ENCODE data around the gene MICU1. TPM values are rescaled to one million over a fixed set of nuclear protein-coding genes. Genes with fewer than 3 reads are reported as not detected.

MICU1 gene
- total and polyA plus RNA-seq, 2 of the 13 experiments (the other 11 are each of a cell fraction or from before 2014, with no cell fraction given): 32.5 to 56.1 TPM

GRCh38 chr10:72542396-72542815 is 83.5 kb downstream of the MICU1 start (continued):
- TF ChIP-seq ETS1 (CRISPR knock-in tag; IDR thresholded peaks at IDR 0.05) (no peak), TEAD2 (CRISPR knock-in tag; IDR thresholded peaks at IDR 0.05) (no peak), JUNB (CRISPR knock-in tag; IDR thresholded peaks at IDR 0.05; ENCODE audit: borderline replicate concordance) (no peak), FOXA3 (CRISPR knock-in tag; IDR thresholded peaks at IDR 0.05) (peak; percentile 43; the same call in 1 of the 2 replicates), ZSCAN29 (CRISPR knock-in tag; conservative IDR thresholded peaks at IDR 0.05) (no peak), ATRX (CRISPR knock-in tag; IDR thresholded peaks at IDR 0.05; ENCODE audit: borderline replicate concordance) (no peak), DNMT3B (CRISPR knock-in tag; conservative IDR thresholded peaks at IDR 0.05) (no peak), KAT7 (CRISPR knock-in tag; IDR thresholded peaks at IDR 0.05; ENCODE audit: borderline replicate concordance) (no peak), GRHL1 (CRISPR knock-in tag; conservative IDR thresholded peaks at IDR 0.05) (no peak), SSRP1 (CRISPR knock-in tag; IDR thresholded peaks at IDR 0.05) (no peak), ZSCAN30 (CRISPR knock-in tag; IDR thresholded peaks at IDR 0.05) (no peak), ZBTB38 (CRISPR knock-in tag; IDR thresholded peaks at IDR 0.05) (peak; percentile 83), FOXO4 (CRISPR knock-in tag; conservative IDR thresholded peaks at IDR 0.05) (0 out of 2 replicates have a peak, but pooled peaks have one; percentile 50), BCLAF1 (IDR thresholded peaks at IDR 0.05) (no peak), ZBTB7B (CRISPR knock-in tag; IDR thresholded peaks at IDR 0.05) (0 out of 2 replicates have a peak, but pooled peaks have one; percentile 36)
- TF ChIP-seq, protein P1, sequence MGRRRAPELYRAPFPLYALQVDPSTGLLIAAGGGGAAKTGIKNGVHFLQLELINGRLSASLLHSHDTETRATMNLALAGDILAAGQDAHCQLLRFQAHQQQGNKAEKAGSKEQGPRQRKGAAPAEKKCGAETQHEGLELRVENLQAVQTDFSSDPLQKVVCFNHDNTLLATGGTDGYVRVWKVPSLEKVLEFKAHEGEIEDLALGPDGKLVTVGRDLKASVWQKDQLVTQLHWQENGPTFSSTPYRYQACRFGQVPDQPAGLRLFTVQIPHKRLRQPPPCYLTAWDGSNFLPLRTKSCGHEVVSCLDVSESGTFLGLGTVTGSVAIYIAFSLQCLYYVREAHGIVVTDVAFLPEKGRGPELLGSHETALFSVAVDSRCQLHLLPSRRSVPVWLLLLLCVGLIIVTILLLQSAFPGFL (CRISPR knock-in tag; IDR thresholded peaks at IDR 0.05): no peak
- TF ChIP-seq, protein P2, sequence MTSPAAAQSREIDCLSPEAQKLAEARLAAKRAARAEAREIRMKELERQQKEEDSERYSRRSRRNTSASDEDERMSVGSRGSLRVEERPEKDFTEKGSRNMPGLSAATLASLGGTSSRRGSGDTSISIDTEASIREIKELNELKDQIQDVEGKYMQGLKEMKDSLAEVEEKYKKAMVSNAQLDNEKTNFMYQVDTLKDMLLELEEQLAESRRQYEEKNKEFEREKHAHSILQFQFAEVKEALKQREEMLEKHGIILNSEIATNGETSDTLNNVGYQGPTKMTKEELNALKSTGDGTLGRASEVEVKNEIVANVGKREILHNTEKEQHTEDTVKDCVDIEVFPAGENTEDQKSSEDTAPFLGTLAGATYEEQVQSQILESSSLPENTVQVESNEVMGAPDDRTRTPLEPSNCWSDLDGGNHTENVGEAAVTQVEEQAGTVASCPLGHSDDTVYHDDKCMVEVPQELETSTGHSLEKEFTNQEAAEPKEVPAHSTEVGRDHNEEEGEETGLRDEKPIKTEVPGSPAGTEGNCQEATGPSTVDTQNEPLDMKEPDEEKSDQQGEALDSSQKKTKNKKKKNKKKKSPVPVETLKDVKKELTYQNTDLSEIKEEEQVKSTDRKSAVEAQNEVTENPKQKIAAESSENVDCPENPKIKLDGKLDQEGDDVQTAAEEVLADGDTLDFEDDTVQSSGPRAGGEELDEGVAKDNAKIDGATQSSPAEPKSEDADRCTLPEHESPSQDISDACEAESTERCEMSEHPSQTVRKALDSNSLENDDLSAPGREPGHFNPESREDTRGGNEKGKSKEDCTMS (CRISPR knock-in tag; conservative IDR thresholded peaks at IDR 0.05): no peak
- TF ChIP-seq, protein P3, sequence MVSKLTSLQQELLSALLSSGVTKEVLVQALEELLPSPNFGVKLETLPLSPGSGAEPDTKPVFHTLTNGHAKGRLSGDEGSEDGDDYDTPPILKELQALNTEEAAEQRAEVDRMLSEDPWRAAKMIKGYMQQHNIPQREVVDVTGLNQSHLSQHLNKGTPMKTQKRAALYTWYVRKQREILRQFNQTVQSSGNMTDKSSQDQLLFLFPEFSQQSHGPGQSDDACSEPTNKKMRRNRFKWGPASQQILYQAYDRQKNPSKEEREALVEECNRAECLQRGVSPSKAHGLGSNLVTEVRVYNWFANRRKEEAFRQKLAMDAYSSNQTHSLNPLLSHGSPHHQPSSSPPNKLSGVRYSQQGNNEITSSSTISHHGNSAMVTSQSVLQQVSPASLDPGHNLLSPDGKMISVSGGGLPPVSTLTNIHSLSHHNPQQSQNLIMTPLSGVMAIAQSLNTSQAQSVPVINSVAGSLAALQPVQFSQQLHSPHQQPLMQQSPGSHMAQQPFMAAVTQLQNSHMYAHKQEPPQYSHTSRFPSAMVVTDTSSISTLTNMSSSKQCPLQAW (CRISPR knock-in tag; IDR thresholded peaks at IDR 0.05): 0 out of 2 replicates have a peak, but pooled peaks have one; percentile 41

All from HepG2 (cell line).